ENCODE results near the gene IGDCC3.

DNA sequence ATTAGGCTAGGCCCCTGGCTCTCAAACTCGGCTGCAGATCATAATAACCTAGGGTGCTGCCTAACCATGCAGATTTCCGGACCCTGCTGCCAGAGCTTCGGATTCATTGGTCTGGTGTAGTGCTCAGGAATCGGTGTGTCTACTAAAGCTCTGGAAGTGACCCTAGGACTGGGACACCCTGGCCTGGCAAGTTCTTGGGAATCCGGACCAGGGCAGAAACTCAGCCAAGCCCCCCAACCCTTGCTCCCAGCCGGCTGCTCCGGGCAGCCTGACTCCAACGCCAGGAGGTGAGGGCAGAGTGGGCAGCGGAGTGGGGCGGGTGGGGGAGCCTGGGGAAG, 23.0 kb downstream of the IGDCC3 start:
- TF ChIP-seq, protein P1, sequence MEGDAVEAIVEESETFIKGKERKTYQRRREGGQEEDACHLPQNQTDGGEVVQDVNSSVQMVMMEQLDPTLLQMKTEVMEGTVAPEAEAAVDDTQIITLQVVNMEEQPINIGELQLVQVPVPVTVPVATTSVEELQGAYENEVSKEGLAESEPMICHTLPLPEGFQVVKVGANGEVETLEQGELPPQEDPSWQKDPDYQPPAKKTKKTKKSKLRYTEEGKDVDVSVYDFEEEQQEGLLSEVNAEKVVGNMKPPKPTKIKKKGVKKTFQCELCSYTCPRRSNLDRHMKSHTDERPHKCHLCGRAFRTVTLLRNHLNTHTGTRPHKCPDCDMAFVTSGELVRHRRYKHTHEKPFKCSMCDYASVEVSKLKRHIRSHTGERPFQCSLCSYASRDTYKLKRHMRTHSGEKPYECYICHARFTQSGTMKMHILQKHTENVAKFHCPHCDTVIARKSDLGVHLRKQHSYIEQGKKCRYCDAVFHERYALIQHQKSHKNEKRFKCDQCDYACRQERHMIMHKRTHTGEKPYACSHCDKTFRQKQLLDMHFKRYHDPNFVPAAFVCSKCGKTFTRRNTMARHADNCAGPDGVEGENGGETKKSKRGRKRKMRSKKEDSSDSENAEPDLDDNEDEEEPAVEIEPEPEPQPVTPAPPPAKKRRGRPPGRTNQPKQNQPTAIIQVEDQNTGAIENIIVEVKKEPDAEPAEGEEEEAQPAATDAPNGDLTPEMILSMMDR (IDR thresholded peaks at IDR 0.05 in 8 of 11, conservative IDR thresholded peaks at IDR 0.05 in 3 of 11), result no peak
- no peak for TF ChIP-seq POLR2AphosphoS5 (IDR thresholded peaks at IDR 0.05)
- no peak for TF ChIP-seq POLR2A (IDR thresholded peaks at IDR 0.05)
